ENCODE measurements around the gene PRCC. TPM values are rescaled to one million over a fixed set of nuclear protein-coding genes. Genes with fewer than 3 reads are reported as not detected.

PRCC gene
- total RNA-seq, 2 experiments from 2014 or later = 58.6 to 67.2 TPM

- POLR2A ChIA-PET = no interaction called here
- Mint-ChIP-seq H3K9me3 (no peaks in the 10 kb centered on the region), H3K4me1 (ENCODE audit: low read depth) (peaks cover 70% of the 10 kb centered on the region), H3K27me3 (no peaks in the 10 kb centered on the region), H3K27ac (peak overlapping the region; percentile 94), H3K36me3 (peaks cover 69% of the 10 kb centered on the region), H3K4me3 (no peak overlapping the region)
- intact Hi-C loops (cut with micrococcal nuclease) = loop anchor here (5.0 kb wide), 3 partner anchors 72 to 888 kb away; partner anchors contain the start of genes GON4L, SH2D2A, SMG5 and SYT11
- DNase-seq = no peak
- CTCF ChIA-PET = interaction anchor here (2.3 kb wide), 1 partner anchor 19 kb away, joined by 16 read pairs; no protein-coding TSS in a partner anchor
Measured at GRCh38 chr1:156744786-156745419, 22.4 kb upstream of the PRCC start.

- ChIA-PET POLR2A (no interaction called here), CTCF (interaction anchor here (1.1 to 2.3 kb wide), 2 partner anchors 20 to 114 kb away, joined by 3 to 16 read pairs; no protein-coding TSS in a partner anchor)
- Mint-ChIP-seq H3K27me3 (no peaks in the 10 kb centered on the region), H3K36me3 (peaks cover 73% of the 10 kb centered on the region), H3K4me1 (ENCODE audit: low read depth) (peaks cover 70% of the 10 kb centered on the region), H3K27ac (peak overlapping the region; percentile 94), H3K4me3 (peak overlapping the region; percentile 30), H3K9me3 (no peaks in the 10 kb centered on the region)
- intact Hi-C loops (cut with micrococcal nuclease) = no loop called here
- DNase-seq = no peak
Measured at GRCh38 chr1:156745881-156746280, 21.5 kb upstream of the PRCC start.

DNA sequence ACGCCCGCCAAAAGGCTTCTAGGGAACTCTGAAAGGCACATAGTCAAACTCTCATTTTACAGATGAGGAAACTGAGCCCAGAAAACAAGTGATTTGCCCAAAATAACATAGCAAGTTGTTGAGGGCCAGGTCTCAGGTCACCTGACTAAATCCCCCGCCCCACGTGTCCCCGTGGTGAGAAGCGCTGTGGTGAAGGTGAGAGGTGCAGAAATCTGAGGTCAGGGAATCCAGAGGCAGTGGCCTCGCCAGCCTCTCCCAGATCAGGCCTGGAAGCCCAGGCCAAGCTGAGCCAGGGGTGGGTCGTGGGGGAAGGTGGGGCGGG lies 21.0 kb upstream of the PRCC start:
- H3K27me3 Mint-ChIP-seq = no peaks in the 10 kb centered on the region
- H3K4me3 Mint-ChIP-seq = peak overlapping the region; percentile 30
- H3K4me1 Mint-ChIP-seq (ENCODE audit: low read depth) = peaks cover 68% of the 10 kb centered on the region
- no peak for DNase-seq
- H3K36me3 Mint-ChIP-seq = peaks cover 70% of the 10 kb centered on the region
- intact Hi-C loops (cut with micrococcal nuclease) = no loop called here
- H3K27ac Mint-ChIP-seq = peak overlapping the region; percentile 94
- H3K9me3 Mint-ChIP-seq = no peaks in the 10 kb centered on the region
- CTCF ChIA-PET = interaction anchor here (1.1 to 2.3 kb wide), 2 partner anchors 20 to 113 kb away, joined by 3 to 16 read pairs; no protein-coding TSS in a partner anchor
- POLR2A ChIA-PET = no interaction called here

- Mint-ChIP-seq H3K36me3 (peaks cover 66% of the 10 kb centered on the region), H3K9me3 (no peaks in the 10 kb centered on the region), H3K4me3 (peak overlapping the region; percentile 93), H3K27ac (peak overlapping the region; percentile 94), H3K4me1 (ENCODE audit: low read depth) (peaks cover 63% of the 10 kb centered on the region), H3K27me3 (no peaks in the 10 kb centered on the region)
- ChIA-PET POLR2A (interaction anchor here (0.7 to 1.0 kb wide), 2 partner anchors 19 to 242 kb away, joined by 3 to 6 read pairs; partner anchors contain the start of genes ISG20L2 and METTL25B), CTCF (interaction anchor here (1.1 to 2.3 kb wide), 3 partner anchors 21 to 113 kb away, joined by 3 to 17 read pairs (median 16); no protein-coding TSS in a partner anchor)
- intact Hi-C loops (cut with micrococcal nuclease) = no loop called here
- DNase-seq = peak; percentile 76
Measured at GRCh38 chr1:156746728-156747631, 20.4 kb upstream of the PRCC start.

GRCh38 chr1:156747742-156748669 lies 19.3 kb upstream of the PRCC start:
- peak overlapping the region; percentile 94 for H3K27ac Mint-ChIP-seq
- POLR2A ChIA-PET = interaction anchor here (0.6 to 1.0 kb wide), 3 partner anchors 20 to 243 kb away, joined by 3 to 6 read pairs (median 3); partner anchors contain the start of genes ISG20L2 and METTL25B
- peaks cover 61% of the 10 kb centered on the region for H3K36me3 Mint-ChIP-seq
- intact Hi-C loops (cut with micrococcal nuclease) = no loop called here
- CTCF ChIA-PET = interaction anchor here (1.7 kb wide), 1 partner anchor 22 kb away, joined by 17 read pairs; no protein-coding TSS in a partner anchor
- peak; percentile 15 for DNase-seq
- no peaks in the 10 kb centered on the region for H3K9me3 Mint-ChIP-seq
- no peaks in the 10 kb centered on the region for H3K27me3 Mint-ChIP-seq
- peak overlapping the region; percentile 93 for H3K4me3 Mint-ChIP-seq
- H3K4me1 Mint-ChIP-seq (ENCODE audit: low read depth) = peaks cover 56% of the 10 kb centered on the region

DNA sequence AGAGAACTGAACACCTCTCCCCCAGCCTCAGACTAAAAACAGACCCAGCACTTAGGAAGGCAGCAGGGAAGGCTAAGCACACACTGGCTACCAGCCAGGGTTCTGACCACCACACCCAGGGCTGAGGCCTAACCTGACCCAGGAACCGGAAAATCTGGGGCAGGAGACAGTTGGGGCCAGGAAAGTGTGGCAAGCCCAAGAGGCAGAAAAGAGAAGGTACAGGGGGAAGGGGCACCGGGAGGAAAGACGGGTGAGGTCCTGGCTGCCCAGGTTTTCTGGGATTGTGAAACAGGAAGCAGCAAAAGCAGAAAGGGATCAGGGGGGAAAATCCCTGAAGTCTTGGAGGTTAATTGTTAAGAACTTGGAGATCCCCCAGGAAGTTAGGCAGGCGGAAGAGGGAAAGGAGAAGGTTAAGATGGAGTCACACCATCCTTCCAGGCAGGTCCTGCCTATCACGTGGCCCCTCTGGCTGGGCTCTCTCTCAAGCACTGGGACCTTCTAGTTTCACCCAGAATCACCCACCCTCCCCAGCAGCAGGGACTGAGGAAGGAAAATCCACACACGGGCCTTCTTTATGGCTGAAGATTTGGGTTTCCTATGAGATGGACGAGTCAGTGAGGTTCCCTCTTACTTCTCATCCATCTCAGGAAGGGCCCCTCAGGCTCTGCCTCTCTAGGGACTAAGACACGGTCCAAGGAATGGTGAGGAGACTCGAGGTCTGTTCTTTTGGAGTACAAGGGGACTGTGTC lies 18.5 kb upstream of the PRCC start:
- H3K4me1 Mint-ChIP-seq (ENCODE audit: low read depth) = peaks cover 53% of the 10 kb centered on the region
- H3K27me3 Mint-ChIP-seq = no peaks in the 10 kb centered on the region
- ChIA-PET POLR2A (interaction anchor here (1.1 to 3.9 kb wide), 2 partner anchors 20 to 21 kb away, joined by 3 to 36 read pairs; partner anchors contain the start of genes ISG20L2 and METTL25B), CTCF (interaction anchor here (4.1 kb wide), 1 partner anchor 22 kb away, joined by 75 read pairs; the partner anchor contains the start of genes ISG20L2 and METTL25B)
- peaks cover 54% of the 10 kb centered on the region for H3K36me3 Mint-ChIP-seq
- intact Hi-C loops (cut with micrococcal nuclease) = no loop called here
- H3K4me3 Mint-ChIP-seq = peak overlapping the region; percentile 93
- peak; percentile 49 for DNase-seq
- no peaks in the 10 kb centered on the region for H3K9me3 Mint-ChIP-seq
- H3K27ac Mint-ChIP-seq = peak overlapping the region; percentile 94

- no peaks in the 10 kb centered on the region for H3K9me3 Mint-ChIP-seq
- peaks cover 50% of the 10 kb centered on the region for H3K36me3 Mint-ChIP-seq
- H3K27ac Mint-ChIP-seq = peak overlapping the region; percentile 94
- intact Hi-C loops (cut with micrococcal nuclease) = loop anchor here (2.0 kb wide), 1 partner anchor 67 kb away; the partner anchor contains the start of gene SH2D2A
- no peaks in the 10 kb centered on the region for H3K27me3 Mint-ChIP-seq
- DNase-seq = peak; percentile 26
- POLR2A ChIA-PET = interaction anchor here (1.1 to 3.9 kb wide), 3 partner anchors 8 to 21 kb away, joined by 3 to 36 read pairs (median 11); partner anchors contain the start of genes ISG20L2, METTL25B and MRPL24
- CTCF ChIA-PET = interaction anchor here (4.1 kb wide), 1 partner anchor 22 kb away, joined by 75 read pairs; the partner anchor contains the start of genes ISG20L2 and METTL25B
- peak overlapping the region; percentile 93 for H3K4me3 Mint-ChIP-seq
- peaks cover 48% of the 10 kb centered on the region for H3K4me1 Mint-ChIP-seq (ENCODE audit: low read depth)
Measured at GRCh38 chr1:156749419-156750118, 17.8 kb upstream of the PRCC start.

DNA sequence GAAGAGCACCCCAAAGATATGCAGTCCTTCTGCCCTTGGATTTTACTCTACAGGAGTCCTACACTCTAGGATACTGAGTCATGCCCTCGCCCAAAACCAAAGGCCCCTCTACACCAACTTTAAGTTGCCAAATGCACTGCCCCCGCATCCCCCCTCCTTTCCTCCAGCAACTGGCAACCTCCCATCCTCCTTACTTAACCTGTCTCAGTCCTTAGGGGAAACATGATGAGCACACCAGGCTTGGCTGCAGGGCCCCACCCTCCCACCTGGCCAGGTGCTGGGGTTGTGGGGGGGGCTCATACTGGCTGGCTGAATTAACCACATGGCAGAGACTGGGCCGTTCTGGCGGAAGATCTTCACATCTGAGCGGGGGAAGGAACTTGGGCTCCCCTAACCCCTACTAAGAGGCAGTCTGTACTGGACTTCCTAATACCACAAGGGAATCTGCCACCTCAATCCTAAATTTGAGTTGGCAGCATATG lies 17.1 kb upstream of the PRCC start:
- Mint-ChIP-seq H3K4me3 (peak overlapping the region; percentile 93), H3K27ac (peak overlapping the region; percentile 94), H3K36me3 (peaks cover 44% of the 10 kb centered on the region), H3K4me1 (ENCODE audit: low read depth) (peaks cover 44% of the 10 kb centered on the region), H3K9me3 (no peaks in the 10 kb centered on the region), H3K27me3 (no peaks in the 10 kb centered on the region)
- ChIA-PET POLR2A (interaction anchor here (1.0 to 3.9 kb wide), 5 partner anchors 9 to 22 kb away, joined by 3 to 48 read pairs (median 11); partner anchors contain the start of genes ISG20L2, METTL25B and MRPL24), CTCF (interaction anchor here (1.4 to 4.1 kb wide), 2 partner anchors 23 to 61 kb away, joined by 3 to 75 read pairs; partner anchors contain the start of genes ISG20L2 and METTL25B)
- peak; percentile 73 for DNase-seq
- intact Hi-C loops (cut with micrococcal nuclease) = loop anchor here (2.0 kb wide), 1 partner anchor 67 kb away; the partner anchor contains the start of gene SH2D2A

GRCh38 chr1:156750711-156751450 lies 16.5 kb upstream of the PRCC start:
- Mint-ChIP-seq H3K4me1 (ENCODE audit: low read depth) (peaks cover 37% of the 10 kb centered on the region), H3K36me3 (peaks cover 38% of the 10 kb centered on the region), H3K9me3 (no peaks in the 10 kb centered on the region), H3K4me3 (peak overlapping the region; percentile 93), H3K27me3 (no peaks in the 10 kb centered on the region), H3K27ac (peak overlapping the region; percentile 94)
- intact Hi-C loops (cut with micrococcal nuclease) = loop anchor here (1.0 to 2.0 kb wide), 4 partner anchors 10 to 66 kb away; partner anchors contain the start of genes ISG20L2, METTL25B, MRPL24 and PRCC
- ChIA-PET POLR2A (interaction anchor here (1.0 to 3.9 kb wide), 7 partner anchors 10 to 65 kb away, joined by 4 to 48 read pairs (median 6); partner anchors contain the start of genes ISG20L2, METTL25B, MRPL24 and PRCC), CTCF (interaction anchor here (0.7 to 4.1 kb wide), 6 partner anchors 8 to 126 kb away, joined by 3 to 75 read pairs (median 7); partner anchors contain the start of genes ISG20L2, METTL25B and MRPL24)
- DNase-seq = peak; percentile 57
